HG02970 (cell line): ENCODE results near the gene FOXK1.
A peak's percentile ranks its signal among the peaks of the same experiment; 100 is the strongest.
"Not testable (repeated sequence)": the region's sequence is repeated elsewhere in the genome, so short reads cannot be mapped to it uniquely, and the experiment has no call there.

ENCODE experiments used
- ATAC-seq: cut with Tn5 transposase; IDR thresholded peaks from one replicate; pipeline ENCODE4 v1.9.1; 2021; ENCODE audit warnings: mild to moderate bottlenecking, moderate library complexity, moderate number of reproducible peaks; ENCODE audit not compliant: unreplicated experiment, low FRiP score

FOXK1 gene

GRCh38 chr7:4665661-4666060 is 16.4 kb upstream of the FOXK1 start:
- no peak for ATAC-seq

- no peak for ATAC-seq
Observed at GRCh38 chr7:4667776-4668509, 14.2 kb upstream of the FOXK1 start.

GRCh38 chr7:4668510-4668847 is 13.6 kb upstream of the FOXK1 start:
- no peak for ATAC-seq

- ATAC-seq: no peak
Observed at GRCh38 chr7:4670791-4671190, 11.3 kb upstream of the FOXK1 start.

GRCh38 chr7:4675771-4676367 is 6.2 kb upstream of the FOXK1 start:
- no peak for ATAC-seq

GRCh38 chr7:4677518-4677917 is 4.6 kb upstream of the FOXK1 start:
- not testable (repeated sequence) for ATAC-seq

- no peak for ATAC-seq
Observed at GRCh38 chr7:4681218-4681851, 760 bp upstream of the FOXK1 start.

GRCh38 chr7:4682621-4683042 is 537 bp downstream of the FOXK1 start:
- peak; percentile 32 for ATAC-seq

GRCh38 chr7:4683043-4683883 is 1.2 kb downstream of the FOXK1 start:
- ATAC-seq: no peak

- ATAC-seq: no peak
Observed at GRCh38 chr7:4683884-4684565, 1.9 kb downstream of the FOXK1 start.

- no peak for ATAC-seq
Observed at GRCh38 chr7:4684846-4685245, 2.8 kb downstream of the FOXK1 start.

GRCh38 chr7:4685676-4686075 is 3.6 kb downstream of the FOXK1 start:
- ATAC-seq: not testable (repeated sequence)

- no peak for ATAC-seq
Observed at GRCh38 chr7:4687956-4688355, 5.9 kb downstream of the FOXK1 start.

GRCh38 chr7:4689151-4689550 is 7.1 kb downstream of the FOXK1 start:
- ATAC-seq: no peak

GRCh38 chr7:4689668-4690067 is 7.6 kb downstream of the FOXK1 start:
- ATAC-seq: no peak

- ATAC-seq: no peak
Observed at GRCh38 chr7:4690953-4691856, 9.1 kb downstream of the FOXK1 start.

- ATAC-seq: no peak
Observed at GRCh38 chr7:4692055-4692454, 10.0 kb downstream of the FOXK1 start.

- ATAC-seq: not testable (repeated sequence)
Observed at GRCh38 chr7:4692622-4693021, 10.5 kb downstream of the FOXK1 start.

- no peak for ATAC-seq
Observed at GRCh38 chr7:4693152-4693551, 11.1 kb downstream of the FOXK1 start.
